Liver (tissue), 3 donors: ENCODE measurements around the gene GOPC.

Experiments
- CTCF ChIP-seq: fragments of 150-350 bp; IDR thresholded peaks from 2 replicates; pipeline ENCODE4 v1.5.1; 2017; ENCODE audit warnings: improper control_type of control experiment, low read depth, low read length; ENCODE audit not compliant: missing input control
- EGR1 ChIP-seq, 2 donors: IDR thresholded peaks; 2 replicates each; pipeline ENCODE4 v1.6.1; 2016 to 2018; ENCODE audit warnings: antibody characterized with exemption in 2 of 2, low read depth in 2 of 2
- FOXA1 ChIP-seq: IDR thresholded peaks from 2 replicates; pipeline ENCODE4 v1.6.1; 2016; ENCODE audit warnings: antibody characterized with exemption
- FOXA2 ChIP-seq: IDR thresholded peaks from 2 replicates; pipeline ENCODE4 v1.6.1; 2016; ENCODE audit warnings: antibody characterized with exemption
- GABPA ChIP-seq, 2 donors: IDR thresholded peaks in 1 of 2; conservative IDR thresholded peaks in 1 of 2; 2 replicates each; pipeline ENCODE4 v1.6.1; 2016; ENCODE audit warnings: antibody characterized with exemption in 2 of 2, mild to moderate bottlenecking in 1 of 2, moderate library complexity in 1 of 2
- MAX ChIP-seq: IDR thresholded peaks from 2 replicates; pipeline ENCODE4 v1.6.1; 2016; ENCODE audit warnings: antibody characterized with exemption
- NR2F2 ChIP-seq: IDR thresholded peaks from 2 replicates; pipeline ENCODE4 v1.6.1; 2016; ENCODE audit warnings: antibody characterized with exemption
- RAD21 ChIP-seq, 2 donors: IDR thresholded peaks; 2 replicates each; pipeline ENCODE4 v1.6.1; 2016; ENCODE audit warnings: antibody characterized with exemption in 2 of 2, mild to moderate bottlenecking in 2 of 2
- RXRA ChIP-seq, 2 donors: IDR thresholded peaks; 2 replicates each; pipeline ENCODE4 v1.6.1; 2017 to 2018; ENCODE audit warnings: antibody characterized with exemption in 2 of 2, mild to moderate bottlenecking in 1 of 2
- SP1 ChIP-seq: IDR thresholded peaks from 2 replicates; pipeline ENCODE4 v1.6.1; 2018; ENCODE audit warnings: antibody characterized with exemption, mild to moderate bottlenecking
- TAF1 ChIP-seq: conservative IDR thresholded peaks from 2 replicates; pipeline ENCODE4 v1.6.1; 2016; ENCODE audit warnings: antibody characterized with exemption, mild to moderate bottlenecking
- YY1 ChIP-seq: IDR thresholded peaks from 2 replicates; pipeline ENCODE4 v1.6.1; 2016; ENCODE audit warnings: antibody characterized with exemption, mild to moderate bottlenecking
- TF ChIP-seq, protein P1 (sequence below): IDR thresholded peaks from 2 replicates; pipeline ENCODE4 v1.6.1; 2016; ENCODE audit warnings: antibody characterized with exemption
- TF ChIP-seq, protein P2 (sequence below): IDR thresholded peaks from 2 replicates; pipeline ENCODE4 v1.6.1; 2016; ENCODE audit warnings: antibody characterized with exemption
- donor health status: healthy.
- donor health status: healthy.

GRCh38 chr6:117531346-117531745, 71.0 kb downstream of the GOPC start:
- TF ChIP-seq CTCF (no peak), RAD21 (IDR thresholded peaks at IDR 0.05) (no peak), YY1 (no peak), MAX (no peak), RXRA (IDR thresholded peaks at IDR 0.05) (no peak), EGR1 (IDR thresholded peaks at IDR 0.05; ENCODE audit: low read depth in 2 of 2) (no peak), TAF1 (no peak), FOXA1 (no peak), GABPA (IDR thresholded peaks at IDR 0.05 in 1 of 2, conservative IDR thresholded peaks at IDR 0.05 in 1 of 2) (no peak), SP1 (no peak), FOXA2 (no peak), NR2F2 (no peak)
- TF ChIP-seq, protein P1, sequence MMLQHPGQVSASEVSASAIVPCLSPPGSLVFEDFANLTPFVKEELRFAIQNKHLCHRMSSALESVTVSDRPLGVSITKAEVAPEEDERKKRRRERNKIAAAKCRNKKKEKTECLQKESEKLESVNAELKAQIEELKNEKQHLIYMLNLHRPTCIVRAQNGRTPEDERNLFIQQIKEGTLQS: no peak
- TF ChIP-seq, protein P2, sequence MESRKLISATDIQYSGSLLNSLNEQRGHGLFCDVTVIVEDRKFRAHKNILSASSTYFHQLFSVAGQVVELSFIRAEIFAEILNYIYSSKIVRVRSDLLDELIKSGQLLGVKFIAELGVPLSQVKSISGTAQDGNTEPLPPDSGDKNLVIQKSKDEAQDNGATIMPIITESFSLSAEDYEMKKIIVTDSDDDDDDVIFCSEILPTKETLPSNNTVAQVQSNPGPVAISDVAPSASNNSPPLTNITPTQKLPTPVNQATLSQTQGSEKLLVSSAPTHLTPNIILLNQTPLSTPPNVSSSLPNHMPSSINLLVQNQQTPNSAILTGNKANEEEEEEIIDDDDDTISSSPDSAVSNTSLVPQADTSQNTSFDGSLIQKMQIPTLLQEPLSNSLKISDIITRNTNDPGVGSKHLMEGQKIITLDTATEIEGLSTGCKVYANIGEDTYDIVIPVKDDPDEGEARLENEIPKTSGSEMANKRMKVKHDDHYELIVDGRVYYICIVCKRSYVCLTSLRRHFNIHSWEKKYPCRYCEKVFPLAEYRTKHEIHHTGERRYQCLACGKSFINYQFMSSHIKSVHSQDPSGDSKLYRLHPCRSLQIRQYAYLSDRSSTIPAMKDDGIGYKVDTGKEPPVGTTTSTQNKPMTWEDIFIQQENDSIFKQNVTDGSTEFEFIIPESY: no peak
